Uterus (tissue), 2 donors: ENCODE measurements around the gene CCT3.

Source experiments
- CTCF ChIP-seq, 4 experiments: fragments of 200-600 bp in 2 of 4; fragments of 450-650 bp in 2 of 4; sonication (generic) in 2 of 4; IDR thresholded peaks; one replicate each; pipeline ENCODE4 v1.5.1; 2016 to 2019; ENCODE audit warnings: antibody characterized with exemption in 4 of 4, mild to moderate bottlenecking in 2 of 4, moderate library complexity in 1 of 4
- POLR2A ChIP-seq, 2 donors: fragments of 450-650 bp; IDR thresholded peaks; one replicate each; pipeline ENCODE4 v1.6.1; 2016; ENCODE audit warnings: antibody characterized with exemption in 2 of 2, mild to moderate bottlenecking in 1 of 2, moderate library complexity in 1 of 2

GRCh38 chr1:156382561-156382960 is 44.5 kb upstream of the CCT3 start:
- TF ChIP-seq CTCF (IDR thresholded peaks at IDR 0.05) (no peak), POLR2A (IDR thresholded peaks at IDR 0.05) (no peak)
